AG09319 (cell line): ENCODE measurements around the gene FARS2.

ENCODE experiments used
- DNase-seq: peaks from one replicate; pipeline ENCODE4 v3.0.0-alpha.2; 2010; ENCODE audit warnings: low read depth; ENCODE audit errors: extremely low read depth
- CTCF ChIP-seq: IDR thresholded peaks from 2 replicates; pipeline ENCODE4 v1.5.1; 2011; ENCODE audit warnings: low read depth, mild to moderate bottlenecking, inconsistent platforms, low read length, moderate library complexity

Gene FARS2

GRCh38 chr6:5249451-5250122, 11.7 kb upstream of the FARS2 start:
- no peak for TF ChIP-seq CTCF
- no peak for DNase-seq

GRCh38 chr6:5250451-5250850, 10.9 kb upstream of the FARS2 start:
- DNase-seq: no peak
- no peak for TF ChIP-seq CTCF

- TF ChIP-seq CTCF: no peak
- no peak for DNase-seq
Observed at GRCh38 chr6:5250911-5251310, 10.4 kb upstream of the FARS2 start.

- TF ChIP-seq CTCF: no peak
- DNase-seq: no peak
Observed at GRCh38 chr6:5256952-5257351, 4.4 kb upstream of the FARS2 start.

GRCh38 chr6:5257400-5257799, 3.9 kb upstream of the FARS2 start:
- no peak for TF ChIP-seq CTCF

GRCh38 chr6:5259428-5259827, 1.9 kb upstream of the FARS2 start:
- no peak for DNase-seq

More at GRCh38 chr6:5257400-5257799, 3.9 kb upstream of the FARS2 start:
- no peak for DNase-seq

More at GRCh38 chr6:5259428-5259827, 1.9 kb upstream of the FARS2 start:
- TF ChIP-seq CTCF: no peak
